Measurements from ENCODE around the gene ACTN4.

ACTN4 gene

GRCh38 chr19:38709671-38710415 is 62.4 kb downstream of the ACTN4 start:
- no peak for DNase-seq (ENCODE audit: low spot score)

- DNase-seq (ENCODE audit: low spot score) = no peak
Observed at GRCh38 chr19:38710416-38710702, 62.9 kb downstream of the ACTN4 start.

GRCh38 chr19:38710928-38711725 is 63.7 kb downstream of the ACTN4 start:
- no peak for DNase-seq (ENCODE audit: low spot score)

GRCh38 chr19:38711726-38712153 is 64.3 kb downstream of the ACTN4 start:
- no peak for DNase-seq (ENCODE audit: low spot score)

GRCh38 chr19:38712161-38712748 is 64.8 kb downstream of the ACTN4 start:
- no peak for DNase-seq (ENCODE audit: low spot score)

GRCh38 chr19:38713227-38713649 is 65.8 kb downstream of the ACTN4 start:
- DNase-seq (ENCODE audit: low spot score) = no peak

- DNase-seq (ENCODE audit: low spot score) = no peak
Observed at GRCh38 chr19:38713865-38714264, 66.4 kb downstream of the ACTN4 start.

- no peak for DNase-seq (ENCODE audit: low spot score)
Observed at GRCh38 chr19:38714354-38714778, 66.9 kb downstream of the ACTN4 start.

GRCh38 chr19:38715555-38715954 is 68.1 kb downstream of the ACTN4 start:
- DNase-seq (ENCODE audit: low spot score) = no peak

- DNase-seq (ENCODE audit: low spot score) = no peak
Observed at GRCh38 chr19:38717051-38717450, 69.6 kb downstream of the ACTN4 start.

- no peak for DNase-seq (ENCODE audit: low spot score)
Observed at GRCh38 chr19:38717855-38718254, 70.4 kb downstream of the ACTN4 start.

- DNase-seq (ENCODE audit: low spot score) = no peak
Observed at GRCh38 chr19:38718747-38719543, 71.5 kb downstream of the ACTN4 start.

- DNase-seq (ENCODE audit: low spot score) = no peak
Observed at GRCh38 chr19:38719761-38720558, 72.5 kb downstream of the ACTN4 start.

- no peak for DNase-seq (ENCODE audit: low spot score)
Observed at GRCh38 chr19:38720559-38721236, 73.2 kb downstream of the ACTN4 start.

GRCh38 chr19:38721496-38721895 is 74.0 kb downstream of the ACTN4 start:
- DNase-seq (ENCODE audit: low spot score) = no peak

GRCh38 chr19:38721979-38722773 is 74.7 kb downstream of the ACTN4 start:
- no peak for DNase-seq (ENCODE audit: low spot score)

- DNase-seq (ENCODE audit: low spot score) = no peak
Observed at GRCh38 chr19:38722947-38723605, 75.6 kb downstream of the ACTN4 start.

GRCh38 chr19:38723606-38723965 is 76.1 kb downstream of the ACTN4 start:
- no peak for DNase-seq (ENCODE audit: low spot score)

- no peak for DNase-seq (ENCODE audit: low spot score)
Observed at GRCh38 chr19:38723990-38724854, 76.8 kb downstream of the ACTN4 start.
